ENCODE measurements around the gene LENEP.

The LENEP gene

GRCh38 chr1:155013632-155014031 is 20.2 kb downstream of the LENEP start:
- TF ChIP-seq EZH2phosphoT487 (IDR thresholded peaks at IDR 0.05; ENCODE audit: low read length) = no peak
- no peak for TF ChIP-seq EZH2 (optimal IDR thresholded peaks at IDR 0.05; ENCODE audit: low read depth, low read length)
- no peak for TF ChIP-seq CTCF (IDR thresholded peaks at IDR 0.05; ENCODE audit: low read length)
- peaks cover 30% of the 10 kb centered on the region for H3K4me1 ChIP-seq (ENCODE audit: low read length)
- H3K27me3 ChIP-seq (replicated peaks; ENCODE audit: insufficient read depth, low read length) = no peaks in the 10 kb centered on the region
- H3K9me3 ChIP-seq (replicated peaks; ENCODE audit: insufficient read depth, low read length) = no peaks in the 10 kb centered on the region
- H2AFZ ChIP-seq (ENCODE audit: low read length) = no peak overlapping the region
- peaks cover 38% of the 10 kb centered on the region for H3K79me2 ChIP-seq (ENCODE audit: low read length)
- H3K4me2 ChIP-seq (ENCODE audit: low read depth, low read length) = no peak overlapping the region
- no peaks in the 10 kb centered on the region for H4K20me1 ChIP-seq (ENCODE audit: insufficient read depth, low read length)
- no peak overlapping the region for H3K27ac ChIP-seq (ENCODE audit: low read length)
- no peak for DNase-seq
- H3K9me2 ChIP-seq (replicated peaks; ENCODE audit: insufficient read depth, low read length) = no peaks in the 10 kb centered on the region
- no peak overlapping the region for H3K9ac ChIP-seq (ENCODE audit: low read length)
- no peak overlapping the region for H3K4me3 ChIP-seq (ENCODE audit: low read length)
- H3K36me3 ChIP-seq (replicated peaks; ENCODE audit: insufficient read depth, low read length) = no peaks in the 10 kb centered on the region; the same call in 1 of the 2 replicates
- H3F3A ChIP-seq (ENCODE audit: insufficient read depth, low read length) = peaks cover 34% of the 10 kb centered on the region

GRCh38 chr1:155014709-155015508 is 21.5 kb downstream of the LENEP start:
- peaks cover 38% of the 10 kb centered on the region for H3F3A ChIP-seq (ENCODE audit: insufficient read depth, low read length)
- H3K9ac ChIP-seq (ENCODE audit: low read length) = no peak overlapping the region
- H3K27ac ChIP-seq (ENCODE audit: low read length) = peak overlapping the region; percentile 74; the same call in 1 of the 2 replicates
- H3K36me3 ChIP-seq (replicated peaks; ENCODE audit: insufficient read depth, low read length) = no peaks in the 10 kb centered on the region; the same call in 1 of the 2 replicates
- no peak overlapping the region for H3K4me2 ChIP-seq (ENCODE audit: low read depth, low read length)
- H3K79me2 ChIP-seq (ENCODE audit: low read length) = peaks cover 27% of the 10 kb centered on the region
- DNase-seq = no peak
- no peaks in the 10 kb centered on the region for H3K27me3 ChIP-seq (replicated peaks; ENCODE audit: insufficient read depth, low read length)
- H4K20me1 ChIP-seq (ENCODE audit: insufficient read depth, low read length) = no peaks in the 10 kb centered on the region
- no peak overlapping the region for H2AFZ ChIP-seq (ENCODE audit: low read length)
- H3K9me3 ChIP-seq (replicated peaks; ENCODE audit: insufficient read depth, low read length) = no peaks in the 10 kb centered on the region
- H3K9me2 ChIP-seq (replicated peaks; ENCODE audit: insufficient read depth, low read length) = no peaks in the 10 kb centered on the region
- H3K4me3 ChIP-seq (ENCODE audit: low read length) = no peak overlapping the region
- H3K4me1 ChIP-seq (ENCODE audit: low read length) = peaks cover 30% of the 10 kb centered on the region
- no peak for TF ChIP-seq EZH2phosphoT487 (IDR thresholded peaks at IDR 0.05; ENCODE audit: low read length)
- TF ChIP-seq EZH2 (optimal IDR thresholded peaks at IDR 0.05; ENCODE audit: low read depth, low read length) = no peak
- no peak for TF ChIP-seq CTCF (IDR thresholded peaks at IDR 0.05; ENCODE audit: low read length)

GRCh38 chr1:155015527-155016230 is 22.3 kb downstream of the LENEP start:
- no peaks in the 10 kb centered on the region for H3K9me3 ChIP-seq (replicated peaks; ENCODE audit: insufficient read depth, low read length)
- H3K4me3 ChIP-seq (ENCODE audit: low read length) = no peak overlapping the region
- H3K36me3 ChIP-seq (replicated peaks; ENCODE audit: insufficient read depth, low read length) = no peaks in the 10 kb centered on the region; the same call in 1 of the 2 replicates
- DNase-seq = no peak
- no peaks in the 10 kb centered on the region for H3K27me3 ChIP-seq (replicated peaks; ENCODE audit: insufficient read depth, low read length)
- peak overlapping the region; percentile 0; the same call in 1 of the 2 replicates for H3K4me2 ChIP-seq (ENCODE audit: low read depth, low read length)
- no peaks in the 10 kb centered on the region for H3K9me2 ChIP-seq (replicated peaks; ENCODE audit: insufficient read depth, low read length)
- peaks cover 19% of the 10 kb centered on the region for H3K79me2 ChIP-seq (ENCODE audit: low read length)
- H3F3A ChIP-seq (ENCODE audit: insufficient read depth, low read length) = peaks cover 38% of the 10 kb centered on the region
- peak overlapping the region; percentile 74 for H3K27ac ChIP-seq (ENCODE audit: low read length)
- TF ChIP-seq CTCF (IDR thresholded peaks at IDR 0.05; ENCODE audit: low read length) = no peak
- TF ChIP-seq EZH2phosphoT487 (IDR thresholded peaks at IDR 0.05; ENCODE audit: low read length) = no peak
- no peak for TF ChIP-seq EZH2 (optimal IDR thresholded peaks at IDR 0.05; ENCODE audit: low read depth, low read length)
- no peak overlapping the region for H2AFZ ChIP-seq (ENCODE audit: low read length)
- peak overlapping the region; percentile 1; the same call in 1 of the 2 replicates for H3K9ac ChIP-seq (ENCODE audit: low read length)
- H3K4me1 ChIP-seq (ENCODE audit: low read length) = peaks cover 30% of the 10 kb centered on the region
- no peaks in the 10 kb centered on the region for H4K20me1 ChIP-seq (ENCODE audit: insufficient read depth, low read length)
